ENCODE measurements around the gene EEFSEC. TPM values are rescaled to one million over a fixed set of nuclear protein-coding genes. Genes with fewer than 3 reads are reported as not detected.

The EEFSEC gene
- total RNA-seq, 1 experiment from 2014 or later, result 21.3 TPM

DNA sequence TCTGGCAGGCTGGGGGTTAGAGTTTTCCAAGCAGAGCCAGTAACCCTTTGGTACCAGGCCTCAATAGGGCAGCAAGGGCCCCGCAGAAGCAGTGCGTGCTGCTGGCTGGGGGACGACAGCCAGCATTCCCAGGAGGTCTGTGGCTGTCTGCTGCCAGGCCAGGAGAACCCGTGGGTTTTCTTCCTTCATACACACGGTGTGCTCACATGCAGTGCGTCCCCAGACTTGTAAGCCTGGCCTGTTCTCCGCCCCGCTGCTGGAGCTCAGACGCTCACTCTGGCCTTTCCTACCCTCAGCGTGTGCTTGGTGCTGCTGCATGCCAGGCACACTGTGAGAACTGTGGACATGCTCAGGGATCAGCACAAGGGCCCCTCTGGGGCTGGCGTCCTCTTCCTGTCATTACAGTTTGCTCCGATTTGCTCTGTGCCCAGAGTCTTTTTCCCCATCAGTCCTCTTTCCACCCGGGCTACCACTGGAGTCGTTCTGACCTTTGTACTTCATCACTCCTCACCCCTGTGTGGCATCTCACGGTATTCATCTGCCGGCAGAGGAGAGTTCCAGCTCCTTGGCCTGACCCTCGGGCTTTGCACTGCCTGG, 163.9 kb downstream of the EEFSEC start:
- DNase-seq, result no peak
- no TSS peak for BruUV-seq (replicated peaks)
- no peaks in the 10 kb centered on the region for H3K27me3 ChIP-seq (ENCODE audit: insufficient read depth, low read depth)
- no peak overlapping the region for H3K4me2 ChIP-seq
- ChIA-PET CTCF (interaction anchor here (0.6 kb wide), 1 partner anchor 768 kb away, joined by 13 read pairs; no protein-coding TSS in a partner anchor), POLR2A (ENCODE audit: unreplicated experiment) (no interaction called here)
- no peaks in the 10 kb centered on the region for H3F3A ChIP-seq (ENCODE audit: insufficient read depth, low read depth)
- no peaks in the 10 kb centered on the region for H3K4me1 ChIP-seq (replicated peaks; ENCODE audit: insufficient read depth)
- no peak overlapping the region for H2AFZ ChIP-seq
- intact Hi-C loops (cut with micrococcal nuclease; ENCODE audit: unreplicated experiment), result no loop called here
- no peak overlapping the region for H3K4me3 ChIP-seq
- H3K9me2 ChIP-seq (ENCODE audit: insufficient read depth), result no peaks in the 10 kb centered on the region
- no peaks in the 10 kb centered on the region for H3K9me3 ChIP-seq (ENCODE audit: insufficient read depth, low read depth)
- no peaks in the 10 kb centered on the region for H4K20me1 ChIP-seq (ENCODE audit: insufficient read depth)
- no peak for TF ChIP-seq EZH2 (IDR thresholded peaks at IDR 0.05; ENCODE audit: low read depth)
- TF ChIP-seq, protein P1, sequence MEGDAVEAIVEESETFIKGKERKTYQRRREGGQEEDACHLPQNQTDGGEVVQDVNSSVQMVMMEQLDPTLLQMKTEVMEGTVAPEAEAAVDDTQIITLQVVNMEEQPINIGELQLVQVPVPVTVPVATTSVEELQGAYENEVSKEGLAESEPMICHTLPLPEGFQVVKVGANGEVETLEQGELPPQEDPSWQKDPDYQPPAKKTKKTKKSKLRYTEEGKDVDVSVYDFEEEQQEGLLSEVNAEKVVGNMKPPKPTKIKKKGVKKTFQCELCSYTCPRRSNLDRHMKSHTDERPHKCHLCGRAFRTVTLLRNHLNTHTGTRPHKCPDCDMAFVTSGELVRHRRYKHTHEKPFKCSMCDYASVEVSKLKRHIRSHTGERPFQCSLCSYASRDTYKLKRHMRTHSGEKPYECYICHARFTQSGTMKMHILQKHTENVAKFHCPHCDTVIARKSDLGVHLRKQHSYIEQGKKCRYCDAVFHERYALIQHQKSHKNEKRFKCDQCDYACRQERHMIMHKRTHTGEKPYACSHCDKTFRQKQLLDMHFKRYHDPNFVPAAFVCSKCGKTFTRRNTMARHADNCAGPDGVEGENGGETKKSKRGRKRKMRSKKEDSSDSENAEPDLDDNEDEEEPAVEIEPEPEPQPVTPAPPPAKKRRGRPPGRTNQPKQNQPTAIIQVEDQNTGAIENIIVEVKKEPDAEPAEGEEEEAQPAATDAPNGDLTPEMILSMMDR (conservative IDR thresholded peaks at IDR 0.05), result no peak
- no peaks in the 10 kb centered on the region for H3K36me3 ChIP-seq (ENCODE audit: low read depth)
- H3K27ac ChIP-seq, result no peak overlapping the region
- no peaks in the 10 kb centered on the region for H3K79me2 ChIP-seq (ENCODE audit: low read depth)

DNA sequence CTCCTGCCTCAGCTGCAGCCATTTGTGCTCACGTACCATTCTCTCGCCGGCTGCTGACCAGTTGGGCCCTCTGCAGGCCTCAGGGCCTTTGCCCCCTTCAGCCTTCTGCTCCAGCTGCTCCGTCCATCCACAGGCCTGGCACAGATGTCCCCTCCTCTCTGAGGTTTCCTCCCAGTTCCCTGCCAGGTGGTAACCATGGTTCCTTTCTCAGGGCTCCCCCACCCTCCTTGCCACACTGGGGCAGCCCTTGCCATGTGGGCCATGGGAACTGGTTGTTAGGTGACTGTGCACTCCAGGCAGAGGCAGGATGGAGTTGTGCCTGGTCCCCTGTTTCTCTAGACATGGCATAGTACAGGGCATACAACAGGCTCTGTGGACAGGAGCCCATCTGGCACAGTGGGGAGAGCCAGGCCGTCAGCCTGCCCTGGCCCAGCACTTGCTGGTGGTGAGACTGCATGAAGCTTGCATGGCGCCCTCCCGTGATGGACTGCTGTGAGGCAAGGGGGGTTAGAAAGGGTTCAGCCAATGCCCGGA, 164.5 kb downstream of the EEFSEC start:
- BruUV-seq (replicated peaks), result no TSS peak
- Histone ChIP-seq H3K4me2 (no peak overlapping the region), H3K79me2 (ENCODE audit: low read depth) (no peaks in the 10 kb centered on the region), H3K27me3 (ENCODE audit: insufficient read depth, low read depth) (no peaks in the 10 kb centered on the region), H3K27ac (no peak overlapping the region), H3F3A (ENCODE audit: insufficient read depth, low read depth) (no peaks in the 10 kb centered on the region), H4K20me1 (ENCODE audit: insufficient read depth) (no peaks in the 10 kb centered on the region), H2AFZ (no peak overlapping the region), H3K36me3 (ENCODE audit: low read depth) (no peaks in the 10 kb centered on the region), H3K4me3 (no peak overlapping the region), H3K9me3 (ENCODE audit: insufficient read depth, low read depth) (no peaks in the 10 kb centered on the region), H3K9me2 (ENCODE audit: insufficient read depth) (no peaks in the 10 kb centered on the region), H3K4me1 (replicated peaks; ENCODE audit: insufficient read depth) (peaks cover under 1% of the 10 kb centered on the region; the same call in 1 of the 2 replicates)
- CTCF ChIA-PET, result no interaction called here
- intact Hi-C loops (cut with micrococcal nuclease; ENCODE audit: unreplicated experiment), result no loop called here
- TF ChIP-seq, protein P1 (conservative IDR thresholded peaks at IDR 0.05), result no peak
- no peak for TF ChIP-seq EZH2 (IDR thresholded peaks at IDR 0.05; ENCODE audit: low read depth)
- POLR2A ChIA-PET (ENCODE audit: unreplicated experiment), result no interaction called here
- no peak for DNase-seq

DNA sequence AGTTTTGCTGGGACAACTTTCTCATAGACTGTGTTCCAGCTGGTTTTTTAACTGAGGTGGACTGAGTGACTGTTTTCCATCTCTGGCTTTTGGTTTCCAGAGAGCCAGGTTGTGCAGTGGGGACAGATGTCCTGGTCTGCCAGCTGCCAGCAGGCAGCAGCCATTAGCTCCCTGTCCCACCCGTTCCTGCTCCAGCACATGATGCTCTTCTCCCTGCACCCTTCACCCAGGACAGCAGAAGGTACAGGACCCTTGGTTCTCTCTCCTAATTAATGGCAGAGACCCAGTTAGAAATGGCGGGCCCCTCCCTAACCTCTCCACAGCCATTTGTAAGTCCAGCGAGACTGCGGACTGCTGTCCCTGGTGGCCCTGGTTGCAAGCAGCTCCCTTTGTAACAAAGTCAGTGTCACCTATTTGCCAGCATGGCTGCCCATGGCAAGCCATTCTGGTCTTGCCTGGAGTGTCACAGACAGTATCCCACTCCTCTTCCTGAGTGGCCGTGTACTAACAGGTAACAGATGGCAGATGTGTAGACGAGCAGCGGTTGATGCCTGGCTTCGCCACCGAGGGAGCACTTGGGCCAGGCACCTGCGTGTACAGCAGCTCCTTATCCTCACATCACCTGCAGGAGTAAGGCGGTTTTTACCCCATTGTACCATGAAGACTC, 165.1 kb downstream of the EEFSEC start:
- Histone ChIP-seq H3K36me3 (ENCODE audit: low read depth) (no peaks in the 10 kb centered on the region), H3K4me3 (no peak overlapping the region), H3K9me3 (ENCODE audit: insufficient read depth, low read depth) (no peaks in the 10 kb centered on the region), H3K4me1 (replicated peaks; ENCODE audit: insufficient read depth) (peaks cover 7% of the 10 kb centered on the region), H3K9me2 (ENCODE audit: insufficient read depth) (no peaks in the 10 kb centered on the region), H4K20me1 (ENCODE audit: insufficient read depth) (no peaks in the 10 kb centered on the region), H2AFZ (no peak overlapping the region), H3K27ac (no peak overlapping the region), H3F3A (ENCODE audit: insufficient read depth, low read depth) (no peaks in the 10 kb centered on the region), H3K27me3 (ENCODE audit: insufficient read depth, low read depth) (no peaks in the 10 kb centered on the region), H3K4me2 (no peak overlapping the region), H3K79me2 (ENCODE audit: low read depth) (no peaks in the 10 kb centered on the region)
- no peak for DNase-seq
- intact Hi-C loops (cut with micrococcal nuclease; ENCODE audit: unreplicated experiment), result no loop called here
- TF ChIP-seq, protein P1 (conservative IDR thresholded peaks at IDR 0.05), result no peak
- TF ChIP-seq EZH2 (IDR thresholded peaks at IDR 0.05; ENCODE audit: low read depth), result no peak
- POLR2A ChIA-PET (ENCODE audit: unreplicated experiment), result no interaction called here
- CTCF ChIA-PET, result no interaction called here
- BruUV-seq (replicated peaks), result no TSS peak
